ENCODE results near the gene NRXN3.

NRXN3 gene

GRCh38 chr14:79721399-79722084 is 1551.4 kb downstream of the NRXN3 start:
- no peak overlapping the region for H3K27ac ChIP-seq (ENCODE audit: low read depth, low read length, severe bottlenecking)
- 86 to 100% methylated on average over 3 to 4 of the region's 5 CpGs for WGBS, 2 experiments (ENCODE audit: insufficient coverage in 2 of 2)
- H3K4me1 ChIP-seq (ENCODE audit: control insufficient read depth, insufficient read depth, low read length, poor library complexity, severe bottlenecking), result no peaks in the 10 kb centered on the region
- H3K4me3 ChIP-seq (ENCODE audit: extremely low read depth, insufficient read depth, low read length, poor library complexity, severe bottlenecking), result no peak overlapping the region
- no peaks in the 10 kb centered on the region for H3K36me3 ChIP-seq (ENCODE audit: control insufficient read depth, insufficient read depth, low read length)
- H3K9me3 ChIP-seq (ENCODE audit: control insufficient read depth, low read length), result no peaks in the 10 kb centered on the region

- Histone ChIP-seq H3K27ac (ENCODE audit: low read depth, low read length, severe bottlenecking) (no peak overlapping the region), H3K4me3 (ENCODE audit: extremely low read depth, insufficient read depth, low read length, poor library complexity, severe bottlenecking) (no peak overlapping the region)
- WGBS, 2 experiments (ENCODE audit: insufficient coverage in 2 of 2), result 95 to 100% methylated on average over 3 of the region's 7 CpGs
Measured at GRCh38 chr14:79724934-79725717, 1555.0 kb downstream of the NRXN3 start.

GRCh38 chr14:79727900-79728299 is 1557.7 kb downstream of the NRXN3 start:
- 79 to 83% methylated on average over 2 to 3 of the region's 3 CpGs for WGBS, 2 experiments (ENCODE audit: insufficient coverage in 2 of 2)
- no peak overlapping the region for H3K4me3 ChIP-seq (ENCODE audit: extremely low read depth, insufficient read depth, low read length, poor library complexity, severe bottlenecking)
- no peaks in the 10 kb centered on the region for H3K9me3 ChIP-seq (ENCODE audit: control insufficient read depth, low read length)
- H3K36me3 ChIP-seq (ENCODE audit: control insufficient read depth, insufficient read depth, low read length), result no peaks in the 10 kb centered on the region
- no peaks in the 10 kb centered on the region for H3K4me1 ChIP-seq (ENCODE audit: control insufficient read depth, insufficient read depth, low read length, poor library complexity, severe bottlenecking)
- H3K27ac ChIP-seq (ENCODE audit: low read depth, low read length, severe bottlenecking), result no peak overlapping the region

More at GRCh38 chr14:79724934-79725717, 1555.0 kb downstream of the NRXN3 start:
- Histone ChIP-seq H3K9me3 (ENCODE audit: control insufficient read depth, low read length) (no peaks in the 10 kb centered on the region), H3K36me3 (ENCODE audit: control insufficient read depth, insufficient read depth, low read length) (no peaks in the 10 kb centered on the region), H3K4me1 (ENCODE audit: control insufficient read depth, insufficient read depth, low read length, poor library complexity, severe bottlenecking) (no peaks in the 10 kb centered on the region)

- H3K36me3 ChIP-seq (ENCODE audit: control insufficient read depth, insufficient read depth, low read length), result no peaks in the 10 kb centered on the region
- H3K9me3 ChIP-seq (ENCODE audit: control insufficient read depth, low read length), result no peaks in the 10 kb centered on the region
- H3K4me1 ChIP-seq (ENCODE audit: control insufficient read depth, insufficient read depth, low read length, poor library complexity, severe bottlenecking), result no peaks in the 10 kb centered on the region
- no peak overlapping the region for H3K27ac ChIP-seq (ENCODE audit: low read depth, low read length, severe bottlenecking)
- H3K4me3 ChIP-seq (ENCODE audit: extremely low read depth, insufficient read depth, low read length, poor library complexity, severe bottlenecking), result no peak overlapping the region
- 79 to 100% methylated on average over 1 to 2 of the region's 3 CpGs for WGBS, 2 experiments (ENCODE audit: insufficient coverage in 2 of 2)
Measured at GRCh38 chr14:79728331-79728730, 1558.2 kb downstream of the NRXN3 start.

GRCh38 chr14:79729731-79730130 is 1559.6 kb downstream of the NRXN3 start:
- H3K36me3 ChIP-seq (ENCODE audit: control insufficient read depth, insufficient read depth, low read length), result no peaks in the 10 kb centered on the region
- no peaks in the 10 kb centered on the region for H3K4me1 ChIP-seq (ENCODE audit: control insufficient read depth, insufficient read depth, low read length, poor library complexity, severe bottlenecking)
- no peaks in the 10 kb centered on the region for H3K9me3 ChIP-seq (ENCODE audit: control insufficient read depth, low read length)
- WGBS, 2 experiments (ENCODE audit: insufficient coverage in 2 of 2), result 80 to 100% methylated on average over 1 to 2 of the region's 3 CpGs
- no peak overlapping the region for H3K4me3 ChIP-seq (ENCODE audit: extremely low read depth, insufficient read depth, low read length, poor library complexity, severe bottlenecking)
- H3K27ac ChIP-seq (ENCODE audit: low read depth, low read length, severe bottlenecking), result no peak overlapping the region

GRCh38 chr14:79730196-79730595 is 1560.0 kb downstream of the NRXN3 start:
- H3K4me3 ChIP-seq (ENCODE audit: extremely low read depth, insufficient read depth, low read length, poor library complexity, severe bottlenecking), result no peak overlapping the region
- H3K27ac ChIP-seq (ENCODE audit: low read depth, low read length, severe bottlenecking), result no peak overlapping the region
- H3K9me3 ChIP-seq (ENCODE audit: control insufficient read depth, low read length), result no peaks in the 10 kb centered on the region
- WGBS, 2 experiments (ENCODE audit: insufficient coverage in 2 of 2), result 100% methylated on average over 1 of the region's 2 CpGs; no CpG with 5 or more reads in 1 of the 2 experiments
- H3K4me1 ChIP-seq (ENCODE audit: control insufficient read depth, insufficient read depth, low read length, poor library complexity, severe bottlenecking), result no peaks in the 10 kb centered on the region
- no peaks in the 10 kb centered on the region for H3K36me3 ChIP-seq (ENCODE audit: control insufficient read depth, insufficient read depth, low read length)

- no peak overlapping the region for H3K27ac ChIP-seq (ENCODE audit: low read depth, low read length, severe bottlenecking)
- H3K4me1 ChIP-seq (ENCODE audit: control insufficient read depth, insufficient read depth, low read length, poor library complexity, severe bottlenecking), result no peaks in the 10 kb centered on the region
- WGBS, 2 experiments (ENCODE audit: insufficient coverage in 2 of 2), result 77 to 90% methylated on average over 2 of the region's 5 CpGs
- H3K36me3 ChIP-seq (ENCODE audit: control insufficient read depth, insufficient read depth, low read length), result no peaks in the 10 kb centered on the region
- no peaks in the 10 kb centered on the region for H3K9me3 ChIP-seq (ENCODE audit: control insufficient read depth, low read length)
- no peak overlapping the region for H3K4me3 ChIP-seq (ENCODE audit: extremely low read depth, insufficient read depth, low read length, poor library complexity, severe bottlenecking)
Measured at GRCh38 chr14:79730953-79731352, 1560.8 kb downstream of the NRXN3 start.

- 75% methylated on average over 1 to 2 of the region's 8 CpGs for WGBS, 2 experiments (ENCODE audit: insufficient coverage in 2 of 2)
- H3K36me3 ChIP-seq (ENCODE audit: control insufficient read depth, insufficient read depth, low read length), result no peaks in the 10 kb centered on the region
- H3K4me1 ChIP-seq (ENCODE audit: control insufficient read depth, insufficient read depth, low read length, poor library complexity, severe bottlenecking), result no peaks in the 10 kb centered on the region
- H3K27ac ChIP-seq (ENCODE audit: low read depth, low read length, severe bottlenecking), result no peak overlapping the region
- H3K4me3 ChIP-seq (ENCODE audit: extremely low read depth, insufficient read depth, low read length, poor library complexity, severe bottlenecking), result no peak overlapping the region
- H3K9me3 ChIP-seq (ENCODE audit: control insufficient read depth, low read length), result peaks cover 20% of the 10 kb centered on the region
Measured at GRCh38 chr14:79732911-79733655, 1562.9 kb downstream of the NRXN3 start.

GRCh38 chr14:79734151-79734550 is 1564.0 kb downstream of the NRXN3 start:
- no CpG with 5 or more reads among the region's 3 CpGs for WGBS, 2 experiments (ENCODE audit: insufficient coverage in 2 of 2)
- Histone ChIP-seq H3K9me3 (ENCODE audit: control insufficient read depth, low read length) (peaks cover 21% of the 10 kb centered on the region), H3K4me1 (ENCODE audit: control insufficient read depth, insufficient read depth, low read length, poor library complexity, severe bottlenecking) (no peaks in the 10 kb centered on the region), H3K36me3 (ENCODE audit: control insufficient read depth, insufficient read depth, low read length) (no peaks in the 10 kb centered on the region), H3K27ac (ENCODE audit: low read depth, low read length, severe bottlenecking) (no peak overlapping the region), H3K4me3 (ENCODE audit: extremely low read depth, insufficient read depth, low read length, poor library complexity, severe bottlenecking) (no peak overlapping the region)

GRCh38 chr14:79734656-79735055 is 1564.5 kb downstream of the NRXN3 start:
- Histone ChIP-seq H3K36me3 (ENCODE audit: control insufficient read depth, insufficient read depth, low read length) (no peaks in the 10 kb centered on the region), H3K9me3 (ENCODE audit: control insufficient read depth, low read length) (peaks cover 21% of the 10 kb centered on the region), H3K27ac (ENCODE audit: low read depth, low read length, severe bottlenecking) (no peak overlapping the region), H3K4me3 (ENCODE audit: extremely low read depth, insufficient read depth, low read length, poor library complexity, severe bottlenecking) (no peak overlapping the region), H3K4me1 (ENCODE audit: control insufficient read depth, insufficient read depth, low read length, poor library complexity, severe bottlenecking) (no peaks in the 10 kb centered on the region)
- WGBS, 2 experiments (ENCODE audit: insufficient coverage in 2 of 2), result 89 to 100% methylated on average over 1 of the region's 1 CpG

Measured in mesodermal cell (in vitro differentiated cells).